Liver (tissue), 9 donors: ENCODE results near the gene SPPL2C. TPM values are rescaled to one million over a fixed set of nuclear protein-coding genes. Genes with fewer than 3 reads are reported as not detected.

Experiments used
- DNase-seq: peaks from one replicate; pipeline ENCODE4 v3.0.0-alpha.2; 2017; ENCODE audit warnings: low spot score
- H3K27ac ChIP-seq, 2 donors: one replicate each; pipeline ENCODE4 v1.7.0; 2013; ENCODE audit warnings: inconsistent platforms in 2 of 2, low read length in 2 of 2, control low read depth in 1 of 2, low read depth in 1 of 2, mild to moderate bottlenecking in 1 of 2
- H3K27me3 ChIP-seq, 4 donors: one replicate each; pipeline versions ENCODE4 v1.6.1 to v1.7.0; 2013; ENCODE audit warnings: low read length in 3 of 4, inconsistent platforms in 1 of 4, mild to moderate bottlenecking in 1 of 4, moderate library complexity in 1 of 4; ENCODE audit not compliant: control insufficient read depth in 4 of 4, insufficient read depth in 4 of 4
- H3K36me3 ChIP-seq, 4 donors: one replicate each; pipeline versions ENCODE4 v1.6.1 to v1.7.0; 2013; ENCODE audit warnings: low read length in 3 of 4, mild to moderate bottlenecking in 3 of 4, low read depth in 1 of 4, moderate library complexity in 1 of 4; ENCODE audit not compliant: control insufficient read depth in 4 of 4, insufficient read depth in 3 of 4
- H3K4me1 ChIP-seq, 4 donors: one replicate each; pipeline versions ENCODE4 v1.6.1 to v1.7.0; 2013; ENCODE audit warnings: low read length in 3 of 4, mild to moderate bottlenecking in 3 of 4, moderate library complexity in 1 of 4; ENCODE audit not compliant: control insufficient read depth in 4 of 4, insufficient read depth in 4 of 4
- H3K4me3 ChIP-seq, 3 donors: one replicate each; pipeline versions ENCODE4 v1.6.1 to v1.7.0; 2013; ENCODE audit warnings: low read length in 3 of 3, control low read depth in 1 of 3, low read depth in 1 of 3, mild to moderate bottlenecking in 1 of 3
- H3K9ac ChIP-seq, 2 donors: one replicate each; pipeline ENCODE4 v1.7.0; 2013; ENCODE audit warnings: low read length in 2 of 2, mild to moderate bottlenecking in 2 of 2, moderate library complexity in 2 of 2, control low read depth in 1 of 2, low read depth in 1 of 2
- H3K9me3 ChIP-seq, 4 donors: one replicate each; pipeline versions ENCODE4 v1.6.1 to v1.7.0; 2013; ENCODE audit warnings: low read length in 3 of 4; ENCODE audit not compliant: control insufficient read depth in 4 of 4
- ATF3 ChIP-seq: IDR thresholded peaks from 2 replicates; pipeline ENCODE4 v1.6.1; 2016; ENCODE audit warnings: antibody characterized with exemption
- CTCF ChIP-seq: fragments of 150-350 bp; IDR thresholded peaks from 2 replicates; pipeline ENCODE4 v1.5.1; 2017; ENCODE audit warnings: improper control_type of control experiment, low read depth, low read length; ENCODE audit not compliant: missing input control
- EGR1 ChIP-seq, 2 donors: IDR thresholded peaks; 2 replicates each; pipeline ENCODE4 v1.6.1; 2016 to 2018; ENCODE audit warnings: antibody characterized with exemption in 2 of 2, low read depth in 2 of 2
- FOXA1 ChIP-seq: IDR thresholded peaks from 2 replicates; pipeline ENCODE4 v1.6.1; 2016; ENCODE audit warnings: antibody characterized with exemption
- FOXA2 ChIP-seq: IDR thresholded peaks from 2 replicates; pipeline ENCODE4 v1.6.1; 2016; ENCODE audit warnings: antibody characterized with exemption
- GABPA ChIP-seq, 2 donors: IDR thresholded peaks in 1 of 2; conservative IDR thresholded peaks in 1 of 2; 2 replicates each; pipeline ENCODE4 v1.6.1; 2016; ENCODE audit warnings: antibody characterized with exemption in 2 of 2, mild to moderate bottlenecking in 1 of 2, moderate library complexity in 1 of 2
- HNF4A ChIP-seq, 2 donors: conservative IDR thresholded peaks; 2 replicates each; pipeline ENCODE4 v1.6.1; 2016; ENCODE audit warnings: antibody characterized with exemption in 2 of 2, mild to moderate bottlenecking in 2 of 2
- HNF4G ChIP-seq: IDR thresholded peaks from 2 replicates; pipeline ENCODE4 v1.6.1; 2016; ENCODE audit warnings: antibody characterized with exemption
- JUND ChIP-seq, 2 donors: IDR thresholded peaks; 2 replicates each; pipeline ENCODE4 v1.6.1; 2016; ENCODE audit warnings: antibody characterized with exemption in 2 of 2
- MAX ChIP-seq: IDR thresholded peaks from 2 replicates; pipeline ENCODE4 v1.6.1; 2016; ENCODE audit warnings: antibody characterized with exemption
- NR2F2 ChIP-seq: IDR thresholded peaks from 2 replicates; pipeline ENCODE4 v1.6.1; 2016; ENCODE audit warnings: antibody characterized with exemption
- RAD21 ChIP-seq, 2 donors: IDR thresholded peaks; 2 replicates each; pipeline ENCODE4 v1.6.1; 2016; ENCODE audit warnings: antibody characterized with exemption in 2 of 2, mild to moderate bottlenecking in 2 of 2
- REST ChIP-seq: IDR thresholded peaks from 2 replicates; pipeline ENCODE4 v1.6.1; 2016; ENCODE audit warnings: antibody characterized with exemption, mild to moderate bottlenecking
- RXRA ChIP-seq, 2 donors: IDR thresholded peaks; 2 replicates each; pipeline ENCODE4 v1.6.1; 2017 to 2018; ENCODE audit warnings: antibody characterized with exemption in 2 of 2, mild to moderate bottlenecking in 1 of 2
- SP1 ChIP-seq: IDR thresholded peaks from 2 replicates; pipeline ENCODE4 v1.6.1; 2018; ENCODE audit warnings: antibody characterized with exemption, mild to moderate bottlenecking
- TAF1 ChIP-seq: conservative IDR thresholded peaks from 2 replicates; pipeline ENCODE4 v1.6.1; 2016; ENCODE audit warnings: antibody characterized with exemption, mild to moderate bottlenecking
- YY1 ChIP-seq: IDR thresholded peaks from 2 replicates; pipeline ENCODE4 v1.6.1; 2016; ENCODE audit warnings: antibody characterized with exemption, mild to moderate bottlenecking
- ZBTB33 ChIP-seq: IDR thresholded peaks from 2 replicates; pipeline ENCODE4 v1.6.1; 2016; ENCODE audit warnings: antibody characterized with exemption
- WGBS: extraction: QIAGEN DNeasy Blood & Tissue Kit; methylation state at CpG from one replicate; pipeline ENCODE4 v1.1.7; 2013; 5-methylcytosine and 5-hydroxymethylcytosine counted together
- polyA plus RNA-seq, 2 donors: library from polyadenylated mRNA; stranded (reverse) in 1 of 2; unstranded in 1 of 2; fragments of 200-250 nt in 1 of 2; fragments of >200 nt in 1 of 2; fragmentation: Nextera tagmentation in 1 of 2; extraction: Ambion mirVana in 1 of 2; gene quantifications; one replicate each; pipeline versions ENCODE4 v1.2.1 to v1.2.3, GENCODE V29; 2013 to 2015
- total RNA-seq, 2 donors: library from RNA; depleted of rRNA; stranded (reverse); fragments of >200 nt; gene quantifications; one replicate each; pipeline ENCODE4 v1.2.3, GENCODE V29; 2014
- donor health status: healthy.
- donor health status: healthy.
- donor health status: healthy.
- donor health status: healthy.
- donor health status: healthy.

SPPL2C gene
- total and polyA plus RNA-seq, 4 donors: not detected

GRCh38 chr17:45819632-45820031 is 25.0 kb upstream of the SPPL2C start (continued):
- no peak for TF ChIP-seq ZBTB33

- TF ChIP-seq ZBTB33 (no peak), CTCF (no peak), FOXA2 (no peak), ATF3 (no peak), RAD21 (IDR thresholded peaks at IDR 0.05) (no peak), HNF4G (no peak), EGR1 (IDR thresholded peaks at IDR 0.05; ENCODE audit: low read depth in 2 of 2) (no peak), TAF1 (no peak), FOXA1 (no peak), HNF4A (conservative IDR thresholded peaks at IDR 0.05) (no peak), MAX (no peak), YY1 (no peak), RXRA (IDR thresholded peaks at IDR 0.05) (no peak), REST (no peak), GABPA (IDR thresholded peaks at IDR 0.05 in 1 of 2, conservative IDR thresholded peaks at IDR 0.05 in 1 of 2) (no peak), NR2F2 (no peak), JUND (IDR thresholded peaks at IDR 0.05) (no peak), SP1 (no peak)
- Histone ChIP-seq H3K9me3 (no peaks in the 10 kb centered on the region), H3K27ac (no peak overlapping the region), H3K36me3 (no peaks in the 10 kb centered on the region), H3K4me3 (no peak overlapping the region), H3K4me1 (peaks cover 0 to under 1% (median 0%) of the 10 kb centered on the region in 4 donors), H3K27me3 (no peaks in the 10 kb centered on the region), H3K9ac (no peak overlapping the region)
- 74% methylated on average over 6 of the region's 6 CpGs for WGBS
- no peak for DNase-seq
These were observed 24.5 kb upstream of the SPPL2C start for GRCh38 chr17:45820052-45820780.
